ENCODE data around the gene MYO7B. TPM values are rescaled to one million over a fixed set of nuclear protein-coding genes. Genes with fewer than 3 reads are reported as not detected.
A peak's percentile ranks its signal among the peaks of the same experiment; 100 is the strongest.

Gene MYO7B
- total and polyA plus RNA-seq, 9 of the 15 experiments (the other 6 are each of a cell fraction or from before 2014, with no cell fraction given) = 0.08 TPM; not detected in 8

DNA sequence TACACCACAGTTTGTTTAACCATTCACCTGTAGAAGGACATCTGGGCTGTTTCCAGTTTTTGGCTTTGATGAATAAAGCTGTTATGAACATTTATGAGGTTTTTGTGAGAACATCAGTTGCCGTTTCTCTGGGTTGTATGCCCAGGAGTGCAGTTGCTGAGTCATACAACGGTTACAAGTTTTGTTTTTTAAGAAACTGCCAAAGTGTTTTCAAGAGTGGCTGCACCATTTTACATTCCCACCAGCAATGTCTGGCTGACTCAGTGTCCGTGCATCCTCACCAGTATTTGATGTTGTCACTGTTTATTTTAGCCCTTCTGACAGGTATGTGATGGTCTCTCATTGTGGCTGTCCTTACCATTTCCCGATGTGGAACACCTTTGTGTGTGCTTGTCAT, 62.5 kb downstream of the MYO7B start:
- Histone ChIP-seq H3K9me1 (ENCODE audit: control insufficient read depth, insufficient read depth, low read length) (no peaks in the 10 kb centered on the region), H3K79me2 (ENCODE audit: control insufficient read depth, insufficient read depth, low read length) (no peaks in the 10 kb centered on the region), H4K20me1 (replicated peaks; ENCODE audit: control insufficient read depth, insufficient read depth, low read length) (no peaks in the 10 kb centered on the region), H3K9me3 (replicated peaks; ENCODE audit: control insufficient read depth, insufficient read depth, low read depth, low read length) (no peaks in the 10 kb centered on the region), H3K9ac (ENCODE audit: insufficient read depth in 1 of 2, low read depth in 2 of 2, low read length in 2 of 2) (no peak overlapping the region), H3K4me1 (replicated peaks in 1 of 2; ENCODE audit: control insufficient read depth in 2 of 2, insufficient read depth in 2 of 2, low read length in 2 of 2) (peaks cover 0 to 8% of the 10 kb centered on the region in 2 experiments; a peak in 1 of 5 replicates), H3K27ac (ENCODE audit: extremely low read depth, low read depth, low read length) (no peak overlapping the region), H3K36me3 (ENCODE audit: control insufficient read depth, insufficient read depth, low read length) (no peaks in the 10 kb centered on the region), H3K4me2 (ENCODE audit: insufficient read depth, low read length) (no peak overlapping the region), H3K4me3 (no peak overlapping the region), H3K27me3 (ENCODE audit: control insufficient read depth in 2 of 2, insufficient read depth in 2 of 2, low read length in 2 of 2) (peaks cover 2 to 14% of the 10 kb centered on the region in 2 experiments; a peak in 3 of 5 replicates), H2AFZ (ENCODE audit: low read depth, low read length) (peak overlapping the region; percentile 18; the same call in 1 of the 2 replicates)
- POLR2A ChIA-PET = interaction anchor here (0.7 kb wide), 1 partner anchor 20 kb away, joined by 3 read pairs; no protein-coding TSS in a partner anchor
- no peak for ATAC-seq
- DNase-seq (ENCODE audit: extremely low read depth in 1 of 4, low spot score in 3 of 4) = no peak
- CTCF ChIA-PET (ENCODE audit: low intra/inter-chr PET ratio) = no interaction called here
- in situ Hi-C loops (cut with MboI) = no loop called here
- 8% methylated on average over 4 of the region's 4 CpGs for WGBS (ENCODE audit: insufficient coverage, low coverage, missing lambda C conversion rate)
- intact Hi-C loops (cut with micrococcal nuclease) = no loop called here
- FAIRE-seq = no peak
- no TSS peak for BruUV-seq (replicated peaks)
- TF ChIP-seq MYBL2 (IDR thresholded peaks at IDR 0.05; ENCODE audit: low read depth) (no peak), MYBL2 (CRISPR knock-in tag; IDR thresholded peaks at IDR 0.05; ENCODE audit: borderline replicate concordance) (no peak), STAT6 (CRISPR knock-in tag; IDR thresholded peaks at IDR 0.05) (no peak), TEAD2 (tag; IDR thresholded peaks at IDR 0.05) (no peak), ZNF121 (CRISPR knock-in tag; conservative IDR thresholded peaks at IDR 0.05) (no peak), NFE2 (IDR thresholded peaks at IDR 0.05; ENCODE audit: low read depth) (peak; percentile 50; the same call in 1 of the 2 replicates), ZBTB7A (IDR thresholded peaks at IDR 0.05; ENCODE audit: borderline replicate concordance, control insufficient read depth, low read depth, low read length) (no peak), ZNF316 (IDR thresholded peaks at IDR 0.05) (peak; percentile 57), NFRKB (IDR thresholded peaks at IDR 0.05; ENCODE audit: low read depth) (no peak), RBM34 (IDR thresholded peaks at IDR 0.05; ENCODE audit: borderline replicate concordance, insufficient read depth, low read length) (no peak), ELF2 (CRISPR knock-in tag; IDR thresholded peaks at IDR 0.05) (no peak), SIN3A (IDR thresholded peaks at IDR 0.05; ENCODE audit: borderline replicate concordance in 2 of 2, control insufficient read depth in 1 of 2, low read depth in 2 of 2, low read length in 2 of 2) (no peak)
- TF ChIP-seq, protein P1, sequence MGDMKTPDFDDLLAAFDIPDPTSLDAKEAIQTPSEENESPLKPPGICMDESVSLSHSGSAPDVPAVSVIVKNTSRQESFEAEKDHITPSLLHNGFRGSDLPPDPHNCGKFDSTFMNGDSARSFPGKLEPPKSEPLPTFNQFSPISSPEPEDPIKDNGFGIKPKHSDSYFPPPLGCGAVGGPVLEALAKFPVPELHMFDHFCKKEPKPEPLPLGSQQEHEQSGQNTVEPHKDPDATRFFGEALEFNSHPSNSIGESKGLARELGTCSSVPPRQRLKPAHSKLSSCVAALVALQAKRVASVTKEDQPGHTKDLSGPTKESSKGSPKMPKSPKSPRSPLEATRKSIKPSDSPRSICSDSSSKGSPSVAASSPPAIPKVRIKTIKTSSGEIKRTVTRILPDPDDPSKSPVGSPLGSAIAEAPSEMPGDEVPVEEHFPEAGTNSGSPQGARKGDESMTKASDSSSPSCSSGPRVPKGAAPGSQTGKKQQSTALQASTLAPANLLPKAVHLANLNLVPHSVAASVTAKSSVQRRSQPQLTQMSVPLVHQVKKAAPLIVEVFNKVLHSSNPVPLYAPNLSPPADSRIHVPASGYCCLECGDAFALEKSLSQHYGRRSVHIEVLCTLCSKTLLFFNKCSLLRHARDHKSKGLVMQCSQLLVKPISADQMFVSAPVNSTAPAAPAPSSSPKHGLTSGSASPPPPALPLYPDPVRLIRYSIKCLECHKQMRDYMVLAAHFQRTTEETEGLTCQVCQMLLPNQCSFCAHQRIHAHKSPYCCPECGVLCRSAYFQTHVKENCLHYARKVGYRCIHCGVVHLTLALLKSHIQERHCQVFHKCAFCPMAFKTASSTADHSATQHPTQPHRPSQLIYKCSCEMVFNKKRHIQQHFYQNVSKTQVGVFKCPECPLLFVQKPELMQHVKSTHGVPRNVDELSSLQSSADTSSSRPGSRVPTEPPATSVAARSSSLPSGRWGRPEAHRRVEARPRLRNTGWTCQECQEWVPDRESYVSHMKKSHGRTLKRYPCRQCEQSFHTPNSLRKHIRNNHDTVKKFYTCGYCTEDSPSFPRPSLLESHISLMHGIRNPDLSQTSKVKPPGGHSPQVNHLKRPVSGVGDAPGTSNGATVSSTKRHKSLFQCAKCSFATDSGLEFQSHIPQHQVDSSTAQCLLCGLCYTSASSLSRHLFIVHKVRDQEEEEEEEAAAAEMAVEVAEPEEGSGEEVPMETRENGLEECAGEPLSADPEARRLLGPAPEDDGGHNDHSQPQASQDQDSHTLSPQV (IDR thresholded peaks at IDR 0.05) = no peak

Data from K562 (cell line).